ENCODE data around the gene OSBPL6.

GRCh38 chr2:178386986-178387597 lies 192.8 kb downstream of the OSBPL6 start:
- no peak for TF ChIP-seq CTCF (IDR thresholded peaks at IDR 0.05; ENCODE audit: poor library complexity, severe bottlenecking)
- no peak for TF ChIP-seq EP300 (conservative IDR thresholded peaks at IDR 0.05; ENCODE audit: poor library complexity, severe bottlenecking)
- TF ChIP-seq TAF1 (IDR thresholded peaks at IDR 0.05; ENCODE audit: low read depth) = no peak
- TF ChIP-seq REST (IDR thresholded peaks at IDR 0.05; ENCODE audit: borderline replicate concordance) = no peak
- TF ChIP-seq EZH2 (IDR thresholded peaks at IDR 0.05; ENCODE audit: borderline replicate concordance, insufficient read depth, low read length, poor library complexity, severe bottlenecking) = no peak
- no peak for TF ChIP-seq RAD21 (conservative IDR thresholded peaks at IDR 0.05)
- no peak for TF ChIP-seq MXI1 (conservative IDR thresholded peaks at IDR 0.05; ENCODE audit: poor library complexity, severe bottlenecking)
- no peak for TF ChIP-seq POLR2AphosphoS5 (IDR thresholded peaks at IDR 0.05)
- no peak for TF ChIP-seq SMC3 (conservative IDR thresholded peaks at IDR 0.05; ENCODE audit: poor library complexity)
